HG02981 (cell line): Measurements from ENCODE around the gene HP1BP3.
"Not testable (repeated sequence)": the region's sequence is repeated elsewhere in the genome, so short reads cannot be mapped to it uniquely, and the experiment has no call there.

Source experiments
- ATAC-seq: cut with Tn5 transposase; IDR thresholded peaks from one replicate; pipeline ENCODE4 v1.9.1; 2021; ENCODE audit warnings: mild to moderate bottlenecking, moderate library complexity; ENCODE audit not compliant: unreplicated experiment

Gene HP1BP3

GRCh38 chr1:20728371-20729154, 58.5 kb downstream of the HP1BP3 start:
- ATAC-seq = no peak

DNA sequence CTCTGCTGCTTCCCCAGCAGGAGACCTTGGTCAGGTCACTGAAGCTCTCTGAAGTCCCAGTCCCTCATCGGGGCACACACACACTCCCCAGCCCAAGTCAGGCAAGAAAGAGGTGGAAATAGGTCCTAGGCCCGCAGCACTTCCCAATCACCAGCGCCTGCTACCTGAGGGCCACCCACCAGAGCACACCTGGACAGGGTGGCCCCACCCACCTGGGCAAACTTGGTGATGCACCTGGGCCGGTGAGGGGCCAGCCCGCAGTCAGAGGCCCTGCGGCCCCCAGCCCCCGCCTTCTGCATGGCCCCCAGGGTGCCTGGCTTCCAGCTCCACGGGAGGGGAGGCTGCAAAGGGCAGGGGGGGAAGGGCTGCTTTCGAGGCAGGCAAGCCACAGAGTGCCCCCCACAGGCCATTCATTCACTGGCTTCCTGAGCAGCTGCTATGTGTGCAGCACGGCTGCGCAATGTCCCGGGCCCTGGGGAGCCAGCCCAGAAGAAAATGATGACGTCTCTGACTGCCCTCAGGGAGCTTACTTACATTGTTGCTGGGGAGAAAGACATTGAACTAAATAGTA, 59.3 kb downstream of the HP1BP3 start:
- ATAC-seq = no peak

- ATAC-seq = no peak
Measured at GRCh38 chr1:20726932-20727745, 60.0 kb downstream of the HP1BP3 start.

DNA sequence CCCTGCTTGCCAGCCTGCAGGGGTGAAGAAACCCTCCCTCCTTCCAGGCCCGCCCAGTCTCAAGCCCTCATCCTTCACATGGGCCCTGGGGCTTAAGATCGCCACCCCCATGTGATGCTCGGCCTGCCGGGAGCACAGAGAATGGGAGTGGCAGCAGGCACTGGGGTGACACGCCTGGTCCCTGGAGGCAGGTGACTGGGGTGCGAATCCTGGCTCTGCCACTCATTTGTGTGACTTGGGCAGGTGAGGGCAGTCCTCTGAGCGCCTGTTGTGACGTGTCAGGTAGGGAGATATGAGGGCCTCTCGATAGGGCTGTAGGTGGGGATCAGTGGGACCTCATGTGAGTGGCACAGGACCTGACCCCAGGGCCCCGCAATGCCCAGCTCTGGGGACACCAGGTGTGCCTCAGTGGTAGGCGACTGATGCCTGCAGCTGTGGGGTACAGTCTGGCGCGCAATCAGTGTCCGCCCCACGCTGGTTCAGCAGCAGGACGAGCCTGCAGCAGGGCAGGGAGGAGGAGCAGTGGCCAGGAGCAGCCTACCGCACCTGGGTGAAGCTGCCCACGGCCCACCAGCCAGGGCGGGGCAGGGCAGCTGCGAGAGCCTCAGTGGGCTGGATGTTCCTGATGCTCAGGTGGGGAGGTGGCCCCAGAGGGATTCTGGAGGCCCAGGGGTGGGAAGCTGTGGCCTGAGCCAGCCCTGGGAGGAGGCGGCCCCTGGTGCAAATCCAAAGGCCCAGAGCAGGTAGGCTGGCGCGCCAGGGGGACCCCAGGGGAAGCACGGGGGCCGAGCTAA, 60.8 kb downstream of the HP1BP3 start:
- ATAC-seq = no peak

GRCh38 chr1:20725189-20726117, 61.7 kb downstream of the HP1BP3 start:
- no peak for ATAC-seq

DNA sequence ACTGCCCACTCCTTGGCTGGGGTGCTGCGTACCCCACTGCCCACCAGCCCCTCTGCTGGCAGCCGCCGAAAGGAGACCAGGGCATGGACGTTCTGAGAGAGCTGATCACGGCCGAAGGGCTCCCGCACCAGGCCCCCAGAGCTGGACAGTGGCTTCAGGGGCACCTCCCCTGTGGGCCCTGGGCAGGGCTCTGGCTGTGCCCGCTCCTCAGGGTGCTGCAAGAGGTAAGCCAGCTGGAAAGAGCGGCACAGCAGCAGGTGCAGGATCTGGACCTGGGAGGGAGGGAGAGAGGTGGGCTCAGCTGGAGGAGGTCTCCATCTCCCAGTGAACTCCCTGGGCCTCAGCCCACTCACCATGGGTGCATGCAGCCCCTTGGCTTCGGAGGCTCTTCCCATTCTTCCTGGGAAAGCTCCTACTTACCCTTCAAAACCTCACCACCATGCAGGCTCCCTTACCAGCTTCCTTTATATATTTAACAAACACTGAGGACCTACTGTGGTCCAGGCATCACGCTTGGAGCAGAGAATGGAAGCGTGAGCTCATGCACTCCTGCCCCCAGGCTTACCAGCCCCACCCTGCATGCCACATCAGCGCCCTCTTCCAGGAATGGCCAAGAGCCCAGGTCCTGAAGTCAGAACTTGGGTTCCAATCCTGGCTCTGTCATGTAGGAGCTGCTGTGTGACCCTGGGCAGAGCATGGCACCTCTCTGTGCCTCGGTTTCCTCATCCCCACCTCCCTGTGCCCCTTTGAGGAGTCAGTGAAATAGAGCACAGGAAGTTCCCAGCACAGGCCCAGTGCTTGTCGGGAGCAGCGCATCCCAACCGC, 62.5 kb downstream of the HP1BP3 start:
- no peak for ATAC-seq

DNA sequence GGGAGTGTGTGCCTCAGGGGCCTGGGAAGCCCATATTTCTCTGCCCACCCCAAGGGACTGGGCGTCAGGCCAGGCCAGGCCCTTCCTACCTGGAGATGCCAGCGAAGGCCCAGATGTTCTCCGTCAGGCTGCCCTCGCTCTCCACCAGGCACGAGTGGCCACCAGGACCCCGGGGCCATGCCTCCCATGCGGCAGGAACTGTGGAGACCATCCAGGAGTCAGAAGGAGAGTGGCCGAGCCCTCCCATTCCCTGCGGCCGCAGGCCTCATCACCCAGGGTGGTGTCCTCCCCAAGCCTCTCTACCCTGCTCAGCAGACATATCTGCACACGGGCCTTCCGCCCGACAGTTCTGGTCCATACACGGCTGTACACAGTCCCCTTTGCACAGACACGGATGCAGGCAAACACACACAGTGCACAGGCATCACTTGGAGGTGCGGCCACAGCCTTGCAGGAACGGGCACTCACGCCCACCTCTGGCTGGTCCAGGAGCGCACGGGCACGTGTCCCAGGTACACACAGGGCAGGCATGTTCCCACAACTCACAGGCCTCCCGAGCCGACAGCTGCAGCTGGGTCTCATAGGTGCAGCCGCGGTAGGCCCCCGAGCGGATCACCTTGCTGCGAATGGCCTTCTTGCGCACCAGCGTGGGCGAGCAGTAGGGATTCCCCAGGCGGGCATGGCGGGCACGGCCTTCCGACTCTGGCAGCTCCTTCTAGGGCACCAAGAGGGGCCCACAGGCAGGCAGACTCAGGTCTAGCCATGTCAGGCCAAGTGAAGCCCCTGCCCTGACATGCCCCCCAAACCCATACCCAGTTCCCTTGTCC, 63.4 kb downstream of the HP1BP3 start:
- no peak for ATAC-seq

- no peak for ATAC-seq
Measured at GRCh38 chr1:20723159-20723536, 64.0 kb downstream of the HP1BP3 start.

DNA sequence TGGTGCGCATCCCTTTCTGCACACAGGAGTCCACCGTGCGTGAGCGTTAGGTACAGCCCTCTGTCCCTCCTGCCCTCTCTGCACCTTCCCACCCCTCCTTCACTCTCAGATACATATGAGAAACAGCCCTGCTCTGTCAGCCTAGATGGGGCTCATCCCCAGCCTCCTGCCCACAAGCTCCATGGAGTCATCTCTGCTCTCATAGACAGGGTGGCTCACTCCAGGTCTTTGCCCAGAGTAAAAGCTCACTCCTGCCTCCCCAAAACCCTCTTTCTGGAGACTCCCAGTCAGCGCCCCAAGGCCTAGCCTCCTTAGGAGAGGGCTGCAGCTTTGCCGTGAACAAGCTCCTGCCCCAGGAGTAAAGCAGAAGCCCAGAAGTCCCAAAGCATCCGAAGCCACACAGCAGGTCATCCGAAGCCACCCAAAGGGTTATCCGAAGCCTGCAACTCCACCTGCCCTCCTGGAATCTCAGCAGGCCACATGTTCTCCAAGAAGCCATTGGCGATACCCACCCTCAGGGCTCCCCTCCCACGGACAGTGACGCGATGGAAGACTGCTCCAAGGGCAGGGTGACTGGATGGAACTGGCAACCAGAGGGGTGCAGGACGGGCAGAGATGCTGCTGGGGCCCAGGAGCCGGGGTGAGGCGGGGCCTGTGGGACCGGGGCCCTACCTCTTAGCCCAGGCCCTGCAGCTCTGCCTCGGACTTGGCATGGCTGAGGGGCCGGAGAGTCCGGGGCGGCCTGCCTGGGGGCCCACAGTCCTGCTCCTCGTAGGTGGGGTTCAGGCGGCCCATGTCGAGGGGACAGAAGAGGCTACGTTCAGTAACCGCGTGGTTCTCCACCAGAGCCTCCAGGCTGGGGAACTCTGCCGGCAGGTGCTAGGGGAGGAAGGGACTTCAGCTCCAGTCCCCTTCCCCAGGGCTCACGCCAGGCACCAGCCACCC, 65.7 kb downstream of the HP1BP3 start:
- ATAC-seq = no peak

DNA sequence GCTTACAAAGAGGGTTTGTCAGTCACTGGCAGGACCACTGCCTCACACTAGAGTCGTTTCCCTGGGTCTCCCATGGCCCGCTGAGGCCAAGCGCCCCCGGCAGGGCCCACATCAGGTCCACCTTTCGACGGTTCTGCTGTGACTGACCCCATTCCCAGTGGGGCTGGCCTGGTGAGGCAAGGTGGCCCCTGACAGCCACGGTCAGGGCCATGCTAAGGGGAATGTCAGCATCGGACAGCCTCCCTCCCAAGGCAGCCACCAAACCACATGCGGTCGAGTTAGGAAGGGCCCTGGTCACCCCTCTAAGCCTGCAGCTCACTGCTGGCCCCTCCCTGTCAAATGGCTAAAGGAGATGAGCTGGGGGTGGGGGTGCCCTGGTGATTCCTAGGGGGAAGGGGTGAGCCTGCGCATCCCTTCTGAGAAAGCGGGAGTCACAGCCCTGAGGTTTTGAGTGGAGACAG, 66.4 kb downstream of the HP1BP3 start:
- ATAC-seq = no peak

DNA sequence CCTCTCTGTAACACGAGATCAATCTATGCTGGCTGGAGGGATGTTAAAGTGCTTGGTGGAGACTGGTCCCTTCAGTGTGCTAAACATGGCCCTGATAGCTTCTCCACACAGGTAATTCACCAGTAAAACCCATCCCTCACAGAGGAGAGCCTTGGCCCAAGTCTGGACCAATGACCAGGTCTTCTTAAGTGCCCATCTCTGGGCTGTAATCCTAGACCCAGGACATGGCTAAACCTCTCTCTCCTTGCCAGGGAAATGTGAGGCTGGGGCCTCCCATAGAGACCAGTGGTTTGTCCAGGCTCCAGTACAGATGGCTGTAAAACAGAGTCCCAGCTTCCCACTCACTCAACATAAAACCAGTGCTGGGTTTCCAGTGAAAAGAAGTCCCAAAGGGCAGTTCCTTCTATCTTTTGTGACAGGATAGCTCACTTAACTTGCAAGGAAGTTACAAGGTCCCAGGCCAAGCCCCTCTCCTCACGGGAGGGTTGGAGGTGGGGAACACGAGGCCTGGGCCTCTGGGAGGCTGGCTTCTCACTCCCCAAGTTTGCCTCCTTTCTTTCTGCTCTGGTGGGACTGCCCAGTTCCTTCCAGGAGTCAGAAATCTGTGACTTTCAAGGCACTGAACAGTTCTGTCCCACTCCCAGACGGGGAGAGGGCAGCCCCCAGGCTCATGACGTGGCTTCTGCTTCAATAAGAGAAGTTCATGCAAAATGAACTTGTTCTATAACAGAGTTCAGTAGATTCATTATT, 67.1 kb downstream of the HP1BP3 start:
- ATAC-seq = no peak

GRCh38 chr1:20719261-20719660, 67.8 kb downstream of the HP1BP3 start:
- no peak for ATAC-seq

GRCh38 chr1:20718343-20718882, 68.7 kb downstream of the HP1BP3 start:
- not testable (repeated sequence) for ATAC-seq

DNA sequence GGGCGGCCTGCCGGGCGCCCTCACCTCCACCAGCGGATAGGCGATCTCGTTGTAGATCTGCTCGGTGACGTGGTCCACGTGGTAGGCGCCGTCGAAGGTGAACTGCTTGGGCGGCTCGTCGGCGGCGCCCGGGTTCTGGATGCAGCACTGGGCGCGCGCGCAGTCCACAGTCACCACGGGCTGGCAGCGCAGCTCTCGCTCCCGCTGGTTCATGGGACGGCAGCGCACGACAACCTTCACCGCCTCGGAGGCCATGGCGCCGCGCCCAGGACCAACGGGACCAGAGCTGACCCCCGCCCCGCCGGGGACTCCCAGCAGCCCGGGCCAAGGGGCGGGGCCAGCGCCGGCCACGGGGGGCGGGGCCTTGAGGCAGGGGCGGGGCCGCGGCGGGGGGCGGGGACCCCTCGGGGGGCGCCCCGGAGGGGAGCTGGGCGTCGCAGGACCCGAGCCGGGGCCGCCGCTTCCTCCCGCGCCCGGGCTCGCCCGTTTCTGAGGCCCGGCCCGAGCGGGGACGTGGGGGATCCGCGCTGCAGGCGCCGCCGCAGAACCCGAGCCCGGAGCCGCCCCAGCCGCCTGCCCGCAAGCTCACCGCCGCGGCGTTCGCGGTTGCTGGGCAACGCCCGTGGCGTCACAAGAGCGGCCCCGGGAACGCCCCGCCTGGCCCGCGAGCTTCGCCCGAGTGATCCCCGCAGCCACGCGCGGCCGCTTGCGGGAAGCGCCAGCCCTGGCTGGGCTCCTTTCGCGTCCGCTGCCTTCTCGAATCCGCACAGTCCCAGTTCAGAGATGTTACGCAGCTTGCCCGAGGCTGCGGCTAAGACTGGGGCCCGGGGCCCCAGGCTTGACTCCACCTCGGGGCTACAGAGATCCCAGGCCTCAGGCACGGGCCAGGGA, 69.4 kb downstream of the HP1BP3 start, which contains the start of gene KIF17:
KIF17 (minus strand) TSS at position 556 of the 891 bp plus-strand sequence; CDS start at position 255, 301 bp downstream.
- ATAC-seq = no peak

- ATAC-seq = no peak
Measured at GRCh38 chr1:20716232-20716631, 70.9 kb downstream of the HP1BP3 start.
